Measurements from ENCODE around the gene BCL11A.

GRCh38 chr2:60539140-60539539 lies 14.3 kb downstream of the BCL11A start:
- TF ChIP-seq, protein P1, sequence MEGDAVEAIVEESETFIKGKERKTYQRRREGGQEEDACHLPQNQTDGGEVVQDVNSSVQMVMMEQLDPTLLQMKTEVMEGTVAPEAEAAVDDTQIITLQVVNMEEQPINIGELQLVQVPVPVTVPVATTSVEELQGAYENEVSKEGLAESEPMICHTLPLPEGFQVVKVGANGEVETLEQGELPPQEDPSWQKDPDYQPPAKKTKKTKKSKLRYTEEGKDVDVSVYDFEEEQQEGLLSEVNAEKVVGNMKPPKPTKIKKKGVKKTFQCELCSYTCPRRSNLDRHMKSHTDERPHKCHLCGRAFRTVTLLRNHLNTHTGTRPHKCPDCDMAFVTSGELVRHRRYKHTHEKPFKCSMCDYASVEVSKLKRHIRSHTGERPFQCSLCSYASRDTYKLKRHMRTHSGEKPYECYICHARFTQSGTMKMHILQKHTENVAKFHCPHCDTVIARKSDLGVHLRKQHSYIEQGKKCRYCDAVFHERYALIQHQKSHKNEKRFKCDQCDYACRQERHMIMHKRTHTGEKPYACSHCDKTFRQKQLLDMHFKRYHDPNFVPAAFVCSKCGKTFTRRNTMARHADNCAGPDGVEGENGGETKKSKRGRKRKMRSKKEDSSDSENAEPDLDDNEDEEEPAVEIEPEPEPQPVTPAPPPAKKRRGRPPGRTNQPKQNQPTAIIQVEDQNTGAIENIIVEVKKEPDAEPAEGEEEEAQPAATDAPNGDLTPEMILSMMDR (IDR thresholded peaks at IDR 0.05), result no peak
- TF ChIP-seq POLR2A (IDR thresholded peaks at IDR 0.05), result no peak
